IMR-90 (cell line): ENCODE measurements around the gene APOF. TPM values are rescaled to one million over a fixed set of nuclear protein-coding genes. Genes with fewer than 3 reads are reported as not detected.

Source experiments
- ATAC-seq: fragments of 200-7000 bp; cut with Tn5 transposase; 2 replicates; pipeline ENCODE4 v1.9.1; 2020; ENCODE audit warnings: low read depth, mild to moderate bottlenecking, moderate library complexity
- BruUV-seq: library from RNA; stranded (reverse); fragments of 400-500 nt; replicated peaks from 2 replicates; lab custom pipeline; 2021; lab: Mats Ljungman, UMichigan
- CTCF ChIA-PET: fragments of 300-600 bp; formaldehyde crosslinking; extraction: SDS; loops from one replicate; lab custom pipeline; 2021; ENCODE audit warnings: antibody characterized with exemption; lab: Yijun Ruan, JAX
- POLR2A ChIA-PET: fragments of 300-600 bp; sonication (Branson Sonifier 250); formaldehyde crosslinking; loops from one replicate; lab custom pipeline; 2022; ENCODE audit warnings: antibody characterized with exemption; ENCODE audit not compliant: unreplicated experiment; lab: Charles Lee
- DNase-seq: peaks from one replicate; pipeline ENCODE4 v3.0.0; 2013
- H2AFZ ChIP-seq: replicated peaks from 2 replicates; pipeline ENCODE3; 2013; ENCODE audit warnings: low read length, mild to moderate bottlenecking; ENCODE audit not compliant: poor library complexity
- H2AK5ac ChIP-seq: 2 replicates; pipeline ENCODE4 v1.6.1; 2013; ENCODE audit warnings: low read depth, low read length, inconsistent platforms
- H2AK9ac ChIP-seq: replicated peaks from 2 replicates; pipeline ENCODE3; 2013; ENCODE audit warnings: mild to moderate bottlenecking, low read depth, low read length, moderate library complexity; ENCODE audit not compliant: poor library complexity
- H2BK120ac ChIP-seq: 2 replicates; pipeline ENCODE4 v1.6.1; 2013; ENCODE audit warnings: low read depth, low read length, inconsistent platforms
- H2BK15ac ChIP-seq: 3 replicates; pipeline ENCODE4 v1.6.1; 2013; ENCODE audit warnings: low read depth, low read length, inconsistent platforms
- H2BK20ac ChIP-seq: 2 replicates; pipeline ENCODE4 v1.6.1; 2013; ENCODE audit warnings: low read depth, mild to moderate bottlenecking, inconsistent platforms, low read length, moderate library complexity
- H2BK5ac ChIP-seq: 2 replicates; pipeline ENCODE4 v1.6.1; 2013; ENCODE audit warnings: mild to moderate bottlenecking, low read depth, low read length, inconsistent platforms; ENCODE audit not compliant: poor library complexity, severe bottlenecking
- H3K14ac ChIP-seq: replicated peaks from 2 replicates; pipeline ENCODE4 v1.6.1; 2013; ENCODE audit warnings: low read depth, low read length, inconsistent platforms
- H3K18ac ChIP-seq: 2 replicates; pipeline ENCODE4 v1.6.1; 2013; ENCODE audit warnings: low read depth, low read length, control low read depth
- H3K23ac ChIP-seq: 2 replicates; pipeline ENCODE4 v1.6.1; 2013; ENCODE audit warnings: low read depth, low read length, inconsistent platforms
- H3K27ac ChIP-seq: 2 replicates; pipeline ENCODE4 v1.5.1; 2013; ENCODE audit warnings: mild to moderate bottlenecking, control low read depth, low read length; ENCODE audit not compliant: insufficient read depth
- H3K27me3 ChIP-seq: 2 replicates; pipeline ENCODE4 v1.6.1; 2013; ENCODE audit warnings: low read length; ENCODE audit not compliant: control insufficient read depth, insufficient read depth
- H3K36me3 ChIP-seq: 2 replicates; pipeline ENCODE4 v1.6.1; 2013; ENCODE audit warnings: low read length, mixed read lengths; ENCODE audit not compliant: control insufficient read depth, insufficient read depth
- H3K4ac ChIP-seq: 2 replicates; pipeline ENCODE4 v1.6.1; 2013; ENCODE audit warnings: low read depth, low read length, inconsistent platforms
- H3K4me1 ChIP-seq: 2 replicates; pipeline ENCODE4 v1.6.1; 2013; ENCODE audit warnings: low read length, mixed read lengths; ENCODE audit not compliant: control insufficient read depth, insufficient read depth
- H3K4me2 ChIP-seq: 2 replicates; pipeline ENCODE4 v1.6.1; 2013; ENCODE audit warnings: low read depth, mild to moderate bottlenecking, control low read depth, low read length, moderate library complexity
- H3K4me3 ChIP-seq: 2 replicates; pipeline ENCODE4 v1.5.1; 2013; ENCODE audit warnings: low read depth, mild to moderate bottlenecking, control low read depth, low read length, moderate library complexity; ENCODE audit not compliant: insufficient read depth
- H3K56ac ChIP-seq: 2 replicates; pipeline ENCODE4 v1.6.1; 2013; ENCODE audit warnings: low read length, inconsistent platforms; ENCODE audit not compliant: insufficient read depth; ENCODE audit errors: extremely low read depth
- H3K79me1 ChIP-seq, 2 experiments: 2 replicates each; pipeline ENCODE4 v1.6.1; 2013; ENCODE audit warnings: low read length in 2 of 2, inconsistent platforms in 1 of 2, low read depth in 1 of 2
- H3K9ac ChIP-seq: 2 replicates; pipeline ENCODE4 v1.6.1; 2013; ENCODE audit warnings: low read depth, low read length, control low read depth
- H3K9me1 ChIP-seq: 2 replicates; pipeline ENCODE4 v1.6.1; 2013; ENCODE audit warnings: low read length, inconsistent platforms; ENCODE audit not compliant: insufficient read depth
- H3K9me3 ChIP-seq: 2 replicates; pipeline ENCODE4 v1.6.1; 2013; ENCODE audit warnings: low read length; ENCODE audit not compliant: control insufficient read depth, insufficient read depth
- H4K20me1 ChIP-seq: 2 replicates; pipeline ENCODE4 v1.6.1; 2013; ENCODE audit warnings: low read length, inconsistent platforms; ENCODE audit not compliant: insufficient read depth
- H4K5ac ChIP-seq: 2 replicates; pipeline ENCODE4 v1.6.1; 2013; ENCODE audit warnings: mild to moderate bottlenecking, low read depth, low read length, control low read depth
- H4K8ac ChIP-seq, 2 experiments: 2 replicates each; pipeline ENCODE4 v1.6.1; 2013; ENCODE audit warnings: low read depth in 2 of 2, low read length in 2 of 2, control low read depth in 1 of 2, inconsistent platforms in 1 of 2
- H4K91ac ChIP-seq: 2 replicates; pipeline ENCODE4 v1.6.1; 2013; ENCODE audit warnings: low read depth, low read length, inconsistent platforms; ENCODE audit not compliant: insufficient read depth
- BHLHE40 ChIP-seq: fragments of 150-350 bp; IDR thresholded peaks from 2 replicates; pipeline ENCODE4 v1.6.1; 2016; ENCODE audit warnings: mild to moderate bottlenecking, low read depth, low read length
- CHD1 ChIP-seq: IDR thresholded peaks from 2 replicates; pipeline ENCODE4 v1.6.1; 2012; ENCODE audit warnings: low read depth, low read length, improper control_type of control experiment
- ELK1 ChIP-seq: fragments of 150-350 bp; IDR thresholded peaks from 2 replicates; pipeline ENCODE4 v1.6.1; 2016; ENCODE audit warnings: low read depth, mild to moderate bottlenecking, low read length, moderate library complexity, borderline replicate concordance
- FOS ChIP-seq: fragments of 150-350 bp; IDR thresholded peaks from 2 replicates; pipeline ENCODE4 v1.6.1; 2016; ENCODE audit warnings: low read depth, low read length
- MAFK ChIP-seq: IDR thresholded peaks from 2 replicates; pipeline ENCODE4 v1.6.1; 2012; ENCODE audit warnings: low read depth, low read length, improper control_type of control experiment
- NFE2L2 ChIP-seq: fragments of 150-350 bp; IDR thresholded peaks from 2 replicates; pipeline ENCODE4 v1.6.1; 2016; ENCODE audit warnings: low read depth, mild to moderate bottlenecking, low read length
- POLR2A ChIP-seq: IDR thresholded peaks from 2 replicates; pipeline ENCODE4 v1.6.1; 2012; ENCODE audit warnings: mild to moderate bottlenecking, low read depth, low read length
- RAD21 ChIP-seq: IDR thresholded peaks from 2 replicates; pipeline ENCODE4 v1.6.1; 2012; ENCODE audit warnings: low read length, improper control_type of control experiment
- SMC3 ChIP-seq: fragments of 150-350 bp; IDR thresholded peaks from 2 replicates; pipeline ENCODE4 v1.6.1; 2016; ENCODE audit warnings: low read depth, mild to moderate bottlenecking, antibody characterized with exemption, low read length, moderate library complexity
- WGBS, 2 experiments: methylation state at CpG; one replicate each; pipeline versions ENCODE4 v1.1.5 to v1.1.7; 2013; ENCODE audit warnings: missing lambda C conversion rate in 2 of 2; ENCODE audit not compliant: insufficient read length in 1 of 2; ENCODE audit errors: extremely low coverage in 2 of 2; 5-methylcytosine and 5-hydroxymethylcytosine counted together
- dilution Hi-C: fragments of 300-500 bp; cut with HindIII; formaldehyde crosslinking; loops from one replicate; pipeline ENCODE4 v1.14.3; 2018; ENCODE audit warnings: low sequenced_read_pairs; ENCODE audit not compliant: unreplicated experiment
- in situ Hi-C: fragments of 300-500 bp; cut with MboI; formaldehyde crosslinking; loops from 3 replicates; pipeline ENCODE4 v1.14.3; 2019; ENCODE audit warnings: low sequenced_read_pairs, inconsistent platforms, mixed read lengths
- intact Hi-C: fragments of 100-400 bp; cut with micrococcal nuclease; formaldehyde crosslinking; loops from 2 replicates; pipeline ENCODE4 v1.10.0; 2022
- polyA plus RNA-seq, 3 experiments: library from polyadenylated mRNA; depleted of rRNA; stranded (reverse); fragments of >200 nt; gene quantifications; 2 replicates each; pipeline ENCODE4 v1.2.3, GENCODE V29; 2012; ENCODE audit warnings: low replicate concordance in 1 of 3
- total RNA-seq: library from RNA; depleted of rRNA; stranded (reverse); fragments of >200 nt; gene quantifications from 2 replicates; pipeline ENCODE4 v1.2.3, GENCODE V29; 2012
- TF ChIP-seq, protein P1 (sequence below): conservative IDR thresholded peaks from 2 replicates; pipeline ENCODE4 v1.5.1; 2012; ENCODE audit warnings: mild to moderate bottlenecking, low read depth, low read length, improper control_type of control experiment

Gene APOF
- total and polyA plus RNA-seq, 2 of the 4 experiments (the other 2 are of a cell fraction): not detected

DNA sequence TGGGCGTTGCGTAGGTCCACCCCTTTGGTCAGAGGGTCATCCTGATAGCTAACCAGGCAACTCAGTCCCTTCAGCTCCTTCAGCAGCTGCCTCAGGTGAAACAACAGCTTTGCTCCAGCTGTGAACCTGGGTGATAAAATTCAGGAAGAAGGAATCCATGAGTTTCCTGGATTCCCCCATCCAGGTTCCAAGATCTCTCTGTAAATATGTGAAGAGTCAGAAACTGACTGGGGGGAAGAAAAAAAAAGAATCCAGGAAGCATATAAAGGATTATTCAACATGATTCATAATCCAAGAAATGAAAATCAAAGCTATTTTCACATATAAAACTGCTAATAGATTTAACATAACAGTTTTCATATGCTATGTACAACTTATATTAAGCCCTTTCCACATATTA lies 11.3 kb downstream of the APOF start:
- in situ Hi-C loops (loop anchor here (10.0 kb wide), 1 partner anchor 113 kb away; the partner anchor contains the start of gene SPRYD4), intact Hi-C loops (no loop called here), dilution Hi-C loops (no loop called here)
- H2BK120ac ChIP-seq: no peak overlapping the region
- 100% methylated on average over 1 of the region's 2 CpGs; no CpG with 5 or more reads in 1 of the 2 experiments for WGBS, 2 experiments
- peaks cover 4% of the 10 kb centered on the region; the same call in 1 of the 2 replicates for H3K9me1 ChIP-seq
- H3K27ac ChIP-seq: no peak overlapping the region
- CTCF ChIA-PET: no interaction called here
- H3K9me3 ChIP-seq: no peaks in the 10 kb centered on the region
- H4K20me1 ChIP-seq: peaks cover 12% of the 10 kb centered on the region; the same call in 1 of the 2 replicates
- no peak overlapping the region for H4K8ac ChIP-seq
- H4K5ac ChIP-seq: no peak overlapping the region
- H3K4ac ChIP-seq: no peak overlapping the region
- H2BK5ac ChIP-seq: no peak overlapping the region
- no peak overlapping the region for H3K18ac ChIP-seq
- H3K14ac ChIP-seq: no peak overlapping the region
- peaks cover 79% of the 10 kb centered on the region for H3K36me3 ChIP-seq
- no peak overlapping the region for H4K91ac ChIP-seq
- no peak overlapping the region for H2AK9ac ChIP-seq
- H2BK20ac ChIP-seq: no peak overlapping the region
- TF ChIP-seq POLR2A (no peak), ELK1 (no peak), CHD1 (no peak), BHLHE40 (no peak), FOS (no peak), SMC3 (no peak), NFE2L2 (no peak), MAFK (no peak), RAD21 (no peak)
- TF ChIP-seq, protein P1, sequence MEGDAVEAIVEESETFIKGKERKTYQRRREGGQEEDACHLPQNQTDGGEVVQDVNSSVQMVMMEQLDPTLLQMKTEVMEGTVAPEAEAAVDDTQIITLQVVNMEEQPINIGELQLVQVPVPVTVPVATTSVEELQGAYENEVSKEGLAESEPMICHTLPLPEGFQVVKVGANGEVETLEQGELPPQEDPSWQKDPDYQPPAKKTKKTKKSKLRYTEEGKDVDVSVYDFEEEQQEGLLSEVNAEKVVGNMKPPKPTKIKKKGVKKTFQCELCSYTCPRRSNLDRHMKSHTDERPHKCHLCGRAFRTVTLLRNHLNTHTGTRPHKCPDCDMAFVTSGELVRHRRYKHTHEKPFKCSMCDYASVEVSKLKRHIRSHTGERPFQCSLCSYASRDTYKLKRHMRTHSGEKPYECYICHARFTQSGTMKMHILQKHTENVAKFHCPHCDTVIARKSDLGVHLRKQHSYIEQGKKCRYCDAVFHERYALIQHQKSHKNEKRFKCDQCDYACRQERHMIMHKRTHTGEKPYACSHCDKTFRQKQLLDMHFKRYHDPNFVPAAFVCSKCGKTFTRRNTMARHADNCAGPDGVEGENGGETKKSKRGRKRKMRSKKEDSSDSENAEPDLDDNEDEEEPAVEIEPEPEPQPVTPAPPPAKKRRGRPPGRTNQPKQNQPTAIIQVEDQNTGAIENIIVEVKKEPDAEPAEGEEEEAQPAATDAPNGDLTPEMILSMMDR: no peak
- BruUV-seq: no TSS peak
- H3K9ac ChIP-seq: no peak overlapping the region
- no peak for ATAC-seq
- H3K4me2 ChIP-seq: no peak overlapping the region
- no peaks in the 10 kb centered on the region for H3K4me1 ChIP-seq
- DNase-seq: no peak
- no peaks in the 10 kb centered on the region for H3K27me3 ChIP-seq
- H3K79me1 ChIP-seq: peaks cover 10 to 29% of the 10 kb centered on the region in 2 experiments
- H2AK5ac ChIP-seq: no peak overlapping the region
- POLR2A ChIA-PET: no interaction called here
- no peak overlapping the region for H3K4me3 ChIP-seq
- H2BK15ac ChIP-seq: no peak overlapping the region
- H2AFZ ChIP-seq: no peak overlapping the region
- H3K56ac ChIP-seq: no peak overlapping the region
- no peak overlapping the region for H3K23ac ChIP-seq
